Trophoblast cell (in vitro differentiated cells and primary cell): ENCODE results near the gene CRLF1.
A peak's percentile ranks its signal among the peaks of the same experiment; 100 is the strongest.
"Not testable (repeated sequence)": the region's sequence is repeated elsewhere in the genome, so short reads cannot be mapped to it uniquely, and the experiment has no call there.

Source experiments
- DNase-seq, 2 donors: peaks; one replicate each; pipeline ENCODE4 v3.0.0-alpha.2; 2016
- H2AFZ ChIP-seq: 2 replicates; pipeline ENCODE4 v1.6.1; 2013; ENCODE audit warnings: low read length, moderate library complexity, mild to moderate bottlenecking; ENCODE audit not compliant: insufficient read depth, poor library complexity
- H2AK5ac ChIP-seq: 2 replicates; pipeline ENCODE4 v1.6.1; 2013; ENCODE audit warnings: mild to moderate bottlenecking, low read length
- H2BK120ac ChIP-seq: 2 replicates; pipeline ENCODE4 v1.6.1; 2013; ENCODE audit warnings: low read length, mild to moderate bottlenecking, moderate library complexity; ENCODE audit not compliant: insufficient read depth, poor library complexity
- H2BK12ac ChIP-seq: 2 replicates; pipeline ENCODE4 v1.6.1; 2013; ENCODE audit warnings: mild to moderate bottlenecking, low read length, moderate library complexity
- H2BK5ac ChIP-seq: 2 replicates; pipeline ENCODE4 v1.6.1; 2013; ENCODE audit warnings: low read length, low read depth, moderate library complexity, mild to moderate bottlenecking; ENCODE audit not compliant: poor library complexity
- H3K14ac ChIP-seq: 2 replicates; pipeline ENCODE4 v1.6.1; 2013; ENCODE audit warnings: mild to moderate bottlenecking, low read length
- H3K18ac ChIP-seq: 2 replicates; pipeline ENCODE4 v1.6.1; 2013; ENCODE audit warnings: mild to moderate bottlenecking, low read length
- H3K23ac ChIP-seq: 2 replicates; pipeline ENCODE4 v1.6.1; 2013; ENCODE audit warnings: low read length
- H3K27ac ChIP-seq: 2 replicates; pipeline ENCODE4 v1.5.1; 2013; ENCODE audit warnings: low read depth, mild to moderate bottlenecking, inconsistent platforms, low read length, moderate library complexity
- H3K27me3 ChIP-seq: 2 replicates; pipeline ENCODE4 v1.6.1; 2013; ENCODE audit warnings: inconsistent platforms, mild to moderate bottlenecking, low read length, moderate library complexity; ENCODE audit not compliant: insufficient read depth
- H3K36me3 ChIP-seq, 2 experiments: 1 replicate in 1 of 2; 2 replicates in 1 of 2; pipeline ENCODE4 v1.6.1; 2013; ENCODE audit warnings: low read length in 2 of 2, mild to moderate bottlenecking in 2 of 2, moderate library complexity in 1 of 2; ENCODE audit not compliant: insufficient read depth in 2 of 2, control insufficient read depth in 1 of 2
- H3K4ac ChIP-seq: 2 replicates; pipeline ENCODE4 v1.6.1; 2013; ENCODE audit warnings: low read depth, mild to moderate bottlenecking, low read length, moderate library complexity
- H3K4me1 ChIP-seq, 2 experiments: 1 replicate in 1 of 2; 2 replicates in 1 of 2; pipeline ENCODE4 v1.6.1; 2013; ENCODE audit warnings: low read length in 2 of 2, mild to moderate bottlenecking in 2 of 2, moderate library complexity in 1 of 2; ENCODE audit not compliant: insufficient read depth in 2 of 2, control insufficient read depth in 1 of 2
- H3K4me2 ChIP-seq: 2 replicates; pipeline ENCODE4 v1.6.1; 2013; ENCODE audit warnings: inconsistent platforms, mild to moderate bottlenecking, low read length, moderate library complexity
- H3K4me3 ChIP-seq: 2 replicates; pipeline ENCODE4 v1.5.1; 2013; ENCODE audit warnings: mild to moderate bottlenecking, low read depth, low read length, inconsistent platforms
- H3K79me1 ChIP-seq: one replicate; pipeline ENCODE4 v1.6.1; 2013; ENCODE audit warnings: low read length
- H3K79me2 ChIP-seq: 2 replicates; pipeline ENCODE4 v1.6.1; 2013; ENCODE audit warnings: low read length, mild to moderate bottlenecking; ENCODE audit not compliant: control insufficient read depth, insufficient read depth, poor library complexity
- H3K9ac ChIP-seq: 2 replicates; pipeline ENCODE4 v1.6.1; 2013; ENCODE audit warnings: mild to moderate bottlenecking, low read length
- H3K9me3 ChIP-seq: 2 replicates; pipeline ENCODE4 v1.6.1; 2013; ENCODE audit warnings: low read depth, mild to moderate bottlenecking, control low read depth, inconsistent platforms, low read length; ENCODE audit not compliant: insufficient read depth
- H4K12ac ChIP-seq: 2 replicates; pipeline ENCODE4 v1.6.1; 2013; ENCODE audit warnings: low read depth, mild to moderate bottlenecking, low read length, moderate library complexity
- H4K8ac ChIP-seq: 2 replicates; pipeline ENCODE4 v1.6.1; 2013; ENCODE audit warnings: low read depth, mild to moderate bottlenecking, low read length, moderate library complexity
- H4K91ac ChIP-seq: one replicate; pipeline ENCODE4 v1.6.1; 2013; ENCODE audit warnings: low read depth, mild to moderate bottlenecking, low read length, moderate library complexity
- WGBS: extraction: QIAGEN DNeasy Blood & Tissue Kit; methylation state at CpG from one replicate; pipeline ENCODE4 v1.1.7; 2013; ENCODE audit warnings: missing lambda C conversion rate; ENCODE audit not compliant: insufficient read length, insufficient coverage; ENCODE audit errors: extremely low coverage; 5-methylcytosine and 5-hydroxymethylcytosine counted together

The CRLF1 gene

GRCh38 chr19:18593367-18594095 is 13.1 kb downstream of the CRLF1 start:
- Histone ChIP-seq H3K18ac (no peak overlapping the region), H4K12ac (no peak overlapping the region), H3K4ac (no peak overlapping the region), H3K9ac (no peak overlapping the region), H3K79me2 (peaks cover 6% of the 10 kb centered on the region), H3K27me3 (no peaks in the 10 kb centered on the region), H3K36me3 (peaks cover 4 to 6% of the 10 kb centered on the region in 2 experiments), H3K23ac (no peak overlapping the region), H2BK120ac (no peak overlapping the region), H3K27ac (no peak overlapping the region), H3K9me3 (peaks cover 7% of the 10 kb centered on the region), H2AK5ac (no peak overlapping the region), H4K91ac (no peak overlapping the region), H2AFZ (no peak overlapping the region), H3K4me3 (peak overlapping the region; percentile 63), H3K4me1 (peaks cover 5 to 17% of the 10 kb centered on the region in 2 experiments), H2BK5ac (no peak overlapping the region), H3K14ac (no peak overlapping the region), H3K79me1 (peaks cover 13% of the 10 kb centered on the region), H4K8ac (peak overlapping the region; percentile 30), H2BK12ac (no peak overlapping the region), H3K4me2 (peak overlapping the region; percentile 74)
- no CpG with 5 or more reads among the region's 25 CpGs for WGBS
- no peak for DNase-seq

GRCh38 chr19:18592732-18593131 is 13.9 kb downstream of the CRLF1 start:
- not testable (repeated sequence) for H2BK120ac ChIP-seq, H3K18ac ChIP-seq, H4K91ac ChIP-seq, H2AK5ac ChIP-seq, DNase-seq, H3K4me2 ChIP-seq, H2BK5ac ChIP-seq, H3K23ac ChIP-seq, H3K4me3 ChIP-seq, H3K27me3 ChIP-seq, H2AFZ ChIP-seq, H3K9me3 ChIP-seq, H3K4ac ChIP-seq, H3K27ac ChIP-seq, H2BK12ac ChIP-seq, H4K12ac ChIP-seq, H3K14ac ChIP-seq, H4K8ac ChIP-seq, H3K79me2 ChIP-seq, H3K36me3 ChIP-seq, H3K9ac ChIP-seq
- peaks cover 16% of the 10 kb centered on the region for H3K79me1 ChIP-seq
- no CpG with 5 or more reads among the region's 5 CpGs for WGBS
- H3K4me1 ChIP-seq: peaks cover 11 to 22% of the 10 kb centered on the region in 2 experiments

- Histone ChIP-seq H2AFZ (no peak overlapping the region), H3K9me3 (peaks cover 6% of the 10 kb centered on the region), H3K23ac (no peak overlapping the region), H3K14ac (no peak overlapping the region), H4K12ac (no peak overlapping the region), H3K4ac (no peak overlapping the region), H4K8ac (no peak overlapping the region), H2BK12ac (no peak overlapping the region), H3K18ac (no peak overlapping the region), H4K91ac (no peak overlapping the region), H3K79me2 (peaks cover 6% of the 10 kb centered on the region), H3K9ac (no peak overlapping the region), H2BK5ac (no peak overlapping the region), H3K36me3 (peaks cover 4 to 6% of the 10 kb centered on the region in 2 experiments), H2AK5ac (no peak overlapping the region), H3K27me3 (no peaks in the 10 kb centered on the region), H3K4me1 (peaks cover 11 to 21% of the 10 kb centered on the region in 2 experiments), H3K79me1 (peaks cover 16% of the 10 kb centered on the region), H2BK120ac (no peak overlapping the region), H3K4me3 (no peak overlapping the region), H3K27ac (no peak overlapping the region), H3K4me2 (no peak overlapping the region)
- no peak for DNase-seq
- WGBS: no CpG with 5 or more reads among the region's 22 CpGs
These were observed 14.7 kb downstream of the CRLF1 start for GRCh38 chr19:18591735-18592385.

DNA sequence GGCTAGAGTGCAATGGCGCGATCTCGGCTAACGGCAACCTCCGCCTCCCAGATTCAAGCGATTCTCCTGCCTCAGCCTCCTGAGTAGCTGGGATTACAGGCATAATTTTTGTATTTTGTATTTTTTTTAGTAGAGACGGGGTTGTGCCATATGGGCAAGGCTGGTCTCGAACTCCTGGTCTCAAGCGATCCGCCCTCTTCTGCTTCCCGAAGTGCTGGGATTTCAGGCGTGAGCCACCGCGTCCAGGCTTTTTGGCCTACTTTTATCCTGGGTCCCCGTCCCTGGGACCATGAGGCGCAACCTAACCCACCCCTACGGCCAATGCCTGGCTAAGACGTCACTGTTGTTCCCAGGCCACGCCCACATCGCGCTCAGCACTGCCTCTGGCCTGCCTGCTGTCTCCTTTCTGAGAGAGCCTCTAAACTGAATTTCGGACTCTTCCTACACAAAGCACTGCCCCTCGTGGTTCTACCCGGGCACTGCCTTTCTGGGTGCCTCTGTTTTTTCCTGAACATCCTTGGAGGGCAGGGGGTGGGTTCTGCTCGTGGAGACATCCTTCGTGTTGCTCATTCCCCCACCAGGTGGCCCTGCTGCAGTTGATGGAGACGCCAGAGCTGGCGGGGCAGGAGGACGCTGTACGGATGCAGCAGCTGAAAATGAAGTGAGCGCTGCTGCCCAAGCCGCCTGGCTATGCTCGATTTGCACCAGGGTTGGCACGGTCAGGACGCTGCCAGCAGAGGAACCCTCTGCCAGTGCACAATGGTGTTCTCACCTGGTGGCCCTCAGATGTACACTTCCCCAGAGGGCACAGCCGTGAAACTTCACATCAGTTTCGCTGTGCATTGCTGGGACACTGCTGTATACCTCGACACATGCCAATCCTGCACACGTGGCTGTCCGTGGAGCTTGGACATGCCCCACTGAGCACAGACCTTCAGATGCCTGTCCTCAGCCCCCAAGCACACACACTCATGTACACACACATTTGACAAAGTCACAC is 16.0 kb downstream of the CRLF1 start:
- Histone ChIP-seq H3K36me3 (peaks cover 4 to 6% of the 10 kb centered on the region in 2 experiments), H4K12ac (peak overlapping the region; percentile 32), H4K8ac (peak overlapping the region; percentile 44), H2BK12ac (no peak overlapping the region), H3K79me1 (peaks cover 16% of the 10 kb centered on the region), H3K9ac (no peak overlapping the region), H3K9me3 (peaks cover 6% of the 10 kb centered on the region), H2BK5ac (no peak overlapping the region), H4K91ac (no peak overlapping the region), H3K4me3 (peak overlapping the region; percentile 46), H2BK120ac (no peak overlapping the region), H3K14ac (no peak overlapping the region), H3K27me3 (no peaks in the 10 kb centered on the region), H3K79me2 (peaks cover 6% of the 10 kb centered on the region), H3K18ac (no peak overlapping the region), H3K23ac (no peak overlapping the region), H2AK5ac (no peak overlapping the region), H2AFZ (peak overlapping the region; percentile 10), H3K4me2 (peak overlapping the region; percentile 87), H3K27ac (peak overlapping the region; percentile 32), H3K4ac (no peak overlapping the region), H3K4me1 (peaks cover 11 to 20% of the 10 kb centered on the region in 2 experiments)
- DNase-seq: peak in 1 of 2 donors; percentile 39
- no CpG with 5 or more reads among the region's 40 CpGs for WGBS
